Loucy (cell line): ENCODE results near the gene TMEM178B.

ENCODE experiments used
- H2AFZ ChIP-seq: fragments of 200-600 bp; sonication (generic); 2 replicates; pipeline ENCODE4 v1.6.0; 2016; ENCODE audit warnings: antibody characterized with exemption, mild to moderate bottlenecking, low read length, moderate library complexity
- H3F3A ChIP-seq: fragments of 200-600 bp; 2 replicates; pipeline ENCODE4 v1.6.0; 2016; ENCODE audit warnings: antibody characterized with exemption, low read depth, mild to moderate bottlenecking
- H3K27me3 ChIP-seq: fragments of 200-600 bp; sonication (generic); 2 replicates; pipeline ENCODE4 v1.6.1; 2014; ENCODE audit warnings: low read length, mild to moderate bottlenecking; ENCODE audit not compliant: insufficient read depth, poor library complexity, severe bottlenecking
- H3K36me3 ChIP-seq: fragments of 200-600 bp; sonication (generic); 2 replicates; pipeline ENCODE4 v1.6.1; 2016; ENCODE audit warnings: low read length; ENCODE audit not compliant: insufficient read depth
- H3K4me1 ChIP-seq: fragments of 200-600 bp; sonication (generic); 2 replicates; pipeline ENCODE4 v1.5.1; 2014; ENCODE audit warnings: low read length, mild to moderate bottlenecking; ENCODE audit not compliant: insufficient read depth, poor library complexity, severe bottlenecking
- H3K4me2 ChIP-seq: fragments of 200-600 bp; sonication (generic); 2 replicates; pipeline ENCODE4 v1.6.0; 2014; ENCODE audit warnings: antibody characterized with exemption, low read length, low read depth, mild to moderate bottlenecking; ENCODE audit not compliant: poor library complexity, severe bottlenecking
- H3K4me3 ChIP-seq: fragments of 200-600 bp; sonication (generic); 2 replicates; pipeline ENCODE4 v1.5.1; 2014; ENCODE audit warnings: low read length, mild to moderate bottlenecking, mixed read lengths; ENCODE audit not compliant: poor library complexity, severe bottlenecking
- H3K79me2 ChIP-seq: fragments of 200-600 bp; sonication (generic); 2 replicates; pipeline ENCODE4 v1.6.1; 2014; ENCODE audit warnings: low read length; ENCODE audit not compliant: insufficient read depth
- H3K9ac ChIP-seq: fragments of 200-600 bp; sonication (generic); 2 replicates; pipeline ENCODE4 v1.6.0; 2014; ENCODE audit warnings: mild to moderate bottlenecking, low read depth, low read length, moderate library complexity; ENCODE audit not compliant: poor library complexity, severe bottlenecking
- H3K9me2 ChIP-seq: fragments of 200-600 bp; sonication (generic); replicated peaks from 2 replicates; pipeline ENCODE4 v1.6.1; 2016; ENCODE audit warnings: low read depth, low read length, mixed read lengths
- H3K9me3 ChIP-seq: fragments of 200-600 bp; sonication (generic); 2 replicates; pipeline ENCODE4 v1.6.1; 2014; ENCODE audit warnings: mild to moderate bottlenecking, antibody characterized with exemption, low read length, low read depth; ENCODE audit not compliant: insufficient read depth
- H4K20me1 ChIP-seq: fragments of 200-600 bp; sonication (generic); 2 replicates; pipeline ENCODE4 v1.6.0; 2014; ENCODE audit warnings: antibody characterized with exemption, low read length, mild to moderate bottlenecking; ENCODE audit not compliant: insufficient read depth, poor library complexity, severe bottlenecking
- CTCF ChIP-seq: fragments of 200-600 bp; sonication (generic); conservative IDR thresholded peaks from 2 replicates; pipeline ENCODE4 v1.5.1; 2014; ENCODE audit warnings: mild to moderate bottlenecking, antibody characterized with exemption, low read length
- EZH2phosphoT487 ChIP-seq: fragments of 200-600 bp; IDR thresholded peaks from 2 replicates; pipeline ENCODE4 v1.6.1; 2018; ENCODE audit warnings: antibody characterized with exemption, mild to moderate bottlenecking, moderate library complexity, borderline replicate concordance

TMEM178B gene

DNA sequence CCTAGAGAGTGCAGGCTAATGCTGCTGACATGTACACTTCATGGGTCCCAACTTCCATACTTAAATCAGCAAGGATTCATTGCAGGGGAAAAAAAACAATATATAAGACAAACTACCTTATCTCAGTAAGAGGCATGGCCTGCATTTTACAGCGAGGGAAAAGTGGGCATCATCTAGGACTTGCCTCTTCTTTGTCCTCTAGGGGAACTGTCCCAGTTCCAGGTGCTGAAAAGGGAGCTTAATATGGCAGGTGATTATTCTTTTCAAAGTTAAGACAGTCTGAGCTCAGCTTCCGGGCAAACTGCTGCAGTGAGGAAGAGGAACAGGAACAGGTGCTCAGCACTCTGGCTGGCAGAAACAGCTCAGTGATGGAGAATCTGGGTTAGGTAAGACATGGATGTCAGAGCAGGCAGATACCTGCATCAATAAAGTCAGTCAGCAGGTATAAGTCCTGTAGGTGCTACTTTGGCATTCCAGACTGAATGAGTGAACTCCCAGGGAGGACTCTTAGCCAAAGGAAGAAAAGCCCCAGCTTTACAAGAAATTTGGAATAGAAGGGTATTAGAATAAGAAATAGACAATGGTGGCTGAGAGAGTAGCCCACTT is 147.2 kb downstream of the TMEM178B start:
- H3K9me3 ChIP-seq: no peaks in the 10 kb centered on the region
- no peaks in the 10 kb centered on the region for H3K27me3 ChIP-seq
- TF ChIP-seq EZH2phosphoT487 (no peak), CTCF (no peak)
- H3K4me2 ChIP-seq: no peak overlapping the region
- H3K4me3 ChIP-seq: no peak overlapping the region
- no peak overlapping the region for H3K9ac ChIP-seq
- H3K4me1 ChIP-seq: no peaks in the 10 kb centered on the region
- H2AFZ ChIP-seq: no peak overlapping the region
- no peaks in the 10 kb centered on the region for H4K20me1 ChIP-seq
- no peaks in the 10 kb centered on the region for H3K79me2 ChIP-seq
- H3F3A ChIP-seq: no peaks in the 10 kb centered on the region
- no peaks in the 10 kb centered on the region for H3K36me3 ChIP-seq
- H3K9me2 ChIP-seq: no peaks in the 10 kb centered on the region

- no peak overlapping the region for H3K9ac ChIP-seq
- no peak overlapping the region for H3K4me2 ChIP-seq
- no peaks in the 10 kb centered on the region for H4K20me1 ChIP-seq
- H3K9me2 ChIP-seq: no peaks in the 10 kb centered on the region
- H3K4me1 ChIP-seq: no peaks in the 10 kb centered on the region
- H2AFZ ChIP-seq: no peak overlapping the region
- H3K27me3 ChIP-seq: no peaks in the 10 kb centered on the region
- no peaks in the 10 kb centered on the region for H3K36me3 ChIP-seq
- TF ChIP-seq CTCF (no peak), EZH2phosphoT487 (no peak)
- H3F3A ChIP-seq: no peaks in the 10 kb centered on the region
- H3K9me3 ChIP-seq: no peaks in the 10 kb centered on the region
- H3K4me3 ChIP-seq: no peak overlapping the region
- H3K79me2 ChIP-seq: no peaks in the 10 kb centered on the region
Measured at GRCh38 chr7:141225916-141226618, 152.2 kb downstream of the TMEM178B start.

GRCh38 chr7:141227454-141227853 is 153.6 kb downstream of the TMEM178B start:
- H4K20me1 ChIP-seq: no peaks in the 10 kb centered on the region
- H3K9me2 ChIP-seq: no peaks in the 10 kb centered on the region
- no peak overlapping the region for H3K9ac ChIP-seq
- H3F3A ChIP-seq: no peaks in the 10 kb centered on the region
- no peaks in the 10 kb centered on the region for H3K79me2 ChIP-seq
- TF ChIP-seq EZH2phosphoT487 (no peak), CTCF (no peak)
- no peak overlapping the region for H3K4me2 ChIP-seq
- no peaks in the 10 kb centered on the region for H3K27me3 ChIP-seq
- no peak overlapping the region for H3K4me3 ChIP-seq
- no peak overlapping the region for H2AFZ ChIP-seq
- no peaks in the 10 kb centered on the region for H3K4me1 ChIP-seq
- H3K9me3 ChIP-seq: no peaks in the 10 kb centered on the region
- no peaks in the 10 kb centered on the region for H3K36me3 ChIP-seq
